Right atrium auricular region (tissue), 2 donors: ENCODE measurements around the gene IREB2. TPM values are rescaled to one million over a fixed set of nuclear protein-coding genes. Genes with fewer than 3 reads are reported as not detected.

Source experiments
- DNase-seq: peaks from one replicate; pipeline ENCODE4 v3.0.0-alpha.2; 2019; ENCODE audit warnings: low spot score
- H3K27ac ChIP-seq, 2 donors: fragments of 200-600 bp; sonication (generic); 1 replicate in 1 of 2; 2 replicates in 1 of 2; pipeline ENCODE4 v1.5.1; 2016 to 2019
- H3K27me3 ChIP-seq, 2 donors: fragments of 200-600 bp; sonication (generic); one replicate each; pipeline versions ENCODE4 v1.5.1 to v1.6.0; 2017 to 2019
- H3K36me3 ChIP-seq: fragments of 200-600 bp; sonication (generic); one replicate; pipeline ENCODE4 v1.5.1; 2016
- H3K4me1 ChIP-seq, 2 donors: fragments of 200-600 bp; sonication (generic); one replicate each; pipeline versions ENCODE4 v1.5.1 to v1.6.0; 2017 to 2019
- H3K4me3 ChIP-seq, 2 donors: fragments of 200-600 bp; sonication (generic); 1 replicate in 1 of 2; 2 replicates in 1 of 2; pipeline ENCODE4 v1.5.1; 2017 to 2019; ENCODE audit warnings: mild to moderate bottlenecking in 1 of 2, moderate library complexity in 1 of 2
- H3K9me3 ChIP-seq, 2 donors: fragments of 200-600 bp; sonication (generic); one replicate each; pipeline ENCODE4 v1.5.1; 2019
- total RNA-seq, 2 donors: library from RNA; depleted of rRNA; stranded (reverse); fragments of >200 nt; gene quantifications; one replicate each; pipeline ENCODE4 v1.1.0, GENCODE V29; 2016
- TF ChIP-seq, protein P1 (sequence below), 2 donors: fragments of 200-600 bp; sonication (generic); IDR thresholded peaks; one replicate each; pipeline ENCODE4 v1.5.1; 2019; ENCODE audit warnings: antibody characterized with exemption in 2 of 2

Gene IREB2
- total RNA-seq, 2 donors from 2014 or later: 14.5 to 16.3 TPM

DNA sequence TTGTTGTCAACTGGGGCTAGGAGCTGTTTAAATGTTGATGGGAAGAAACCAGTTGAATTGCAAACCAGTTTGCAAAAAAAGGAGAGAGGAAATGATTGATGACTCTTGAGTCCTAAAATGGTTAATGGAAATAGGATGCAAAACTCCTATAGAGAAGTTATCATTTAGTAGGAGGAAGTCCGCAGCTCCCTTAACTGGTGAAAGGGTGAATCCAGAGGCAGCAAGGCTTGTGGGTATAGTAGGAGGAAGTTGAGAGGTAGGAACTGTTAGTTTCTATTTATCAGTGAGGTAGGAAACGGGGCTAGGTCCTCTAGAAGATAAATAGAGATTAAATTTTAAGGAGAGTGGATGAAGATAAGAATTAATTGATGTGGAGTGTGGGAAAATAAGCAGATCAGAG lies 15.4 kb downstream of the IREB2 start:
- TF ChIP-seq, protein P1, sequence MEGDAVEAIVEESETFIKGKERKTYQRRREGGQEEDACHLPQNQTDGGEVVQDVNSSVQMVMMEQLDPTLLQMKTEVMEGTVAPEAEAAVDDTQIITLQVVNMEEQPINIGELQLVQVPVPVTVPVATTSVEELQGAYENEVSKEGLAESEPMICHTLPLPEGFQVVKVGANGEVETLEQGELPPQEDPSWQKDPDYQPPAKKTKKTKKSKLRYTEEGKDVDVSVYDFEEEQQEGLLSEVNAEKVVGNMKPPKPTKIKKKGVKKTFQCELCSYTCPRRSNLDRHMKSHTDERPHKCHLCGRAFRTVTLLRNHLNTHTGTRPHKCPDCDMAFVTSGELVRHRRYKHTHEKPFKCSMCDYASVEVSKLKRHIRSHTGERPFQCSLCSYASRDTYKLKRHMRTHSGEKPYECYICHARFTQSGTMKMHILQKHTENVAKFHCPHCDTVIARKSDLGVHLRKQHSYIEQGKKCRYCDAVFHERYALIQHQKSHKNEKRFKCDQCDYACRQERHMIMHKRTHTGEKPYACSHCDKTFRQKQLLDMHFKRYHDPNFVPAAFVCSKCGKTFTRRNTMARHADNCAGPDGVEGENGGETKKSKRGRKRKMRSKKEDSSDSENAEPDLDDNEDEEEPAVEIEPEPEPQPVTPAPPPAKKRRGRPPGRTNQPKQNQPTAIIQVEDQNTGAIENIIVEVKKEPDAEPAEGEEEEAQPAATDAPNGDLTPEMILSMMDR (IDR thresholded peaks at IDR 0.05): no peak
- H3K27me3 ChIP-seq: no peaks in the 10 kb centered on the region
- no peak for DNase-seq
- no peaks in the 10 kb centered on the region for H3K9me3 ChIP-seq
- no peaks in the 10 kb centered on the region for H3K36me3 ChIP-seq
- no peak overlapping the region for H3K27ac ChIP-seq
- no peak overlapping the region for H3K4me3 ChIP-seq
- H3K4me1 ChIP-seq: peaks cover 0 to 63% of the 10 kb centered on the region in 2 donors

DNA sequence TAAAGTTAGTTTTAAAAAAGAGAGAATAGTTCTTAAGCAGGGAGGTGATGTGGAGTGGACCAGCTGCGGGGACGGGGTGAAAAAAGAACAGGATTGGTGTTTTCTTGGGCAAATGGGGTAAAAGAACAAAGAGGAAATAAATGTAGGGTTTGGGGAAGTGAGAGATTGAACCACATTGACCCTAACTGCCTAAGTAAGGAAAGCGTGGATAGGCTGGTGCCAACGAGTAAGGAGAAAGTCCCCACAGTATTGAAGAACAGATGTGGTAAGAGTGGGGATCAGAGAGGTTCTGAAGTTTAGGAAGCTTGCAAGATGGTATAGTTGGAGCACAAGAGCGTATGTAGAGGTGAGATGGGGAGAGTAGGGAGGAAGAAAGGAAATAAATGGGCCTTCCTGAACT lies 17.0 kb downstream of the IREB2 start:
- no peak for DNase-seq
- Histone ChIP-seq H3K4me3 (no peak overlapping the region), H3K36me3 (no peaks in the 10 kb centered on the region), H3K4me1 (peaks cover 0 to 52% of the 10 kb centered on the region in 2 donors), H3K27ac (peak overlapping the region in 1 of 2 donors; percentile 70), H3K27me3 (no peaks in the 10 kb centered on the region), H3K9me3 (no peaks in the 10 kb centered on the region)
- TF ChIP-seq, protein P1 (IDR thresholded peaks at IDR 0.05): no peak

DNA sequence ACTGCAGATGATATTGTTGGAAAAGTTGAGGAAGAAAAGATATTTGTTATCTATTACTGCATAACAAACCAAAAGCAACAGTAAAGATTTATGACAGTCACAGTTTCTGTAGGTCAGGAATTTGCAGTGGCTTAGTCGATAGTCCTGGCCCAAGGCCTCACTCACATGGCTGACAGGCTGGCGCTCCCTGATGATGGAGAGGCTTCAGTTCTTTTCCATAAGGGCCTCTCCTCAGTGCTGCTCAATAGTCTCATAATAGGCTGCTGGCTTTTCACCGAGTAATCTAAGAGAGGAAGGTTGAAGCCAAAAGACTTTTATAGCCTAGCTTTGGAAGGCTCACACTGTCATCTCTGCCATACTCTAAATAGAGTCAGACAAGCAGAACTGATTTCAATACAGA lies 17.7 kb downstream of the IREB2 start:
- TF ChIP-seq, protein P1 (IDR thresholded peaks at IDR 0.05): no peak
- peaks cover 0 to 47% of the 10 kb centered on the region in 2 donors for H3K4me1 ChIP-seq
- peak overlapping the region; percentile 44 to 70 for H3K27ac ChIP-seq
- no peak for DNase-seq
- H3K36me3 ChIP-seq: no peaks in the 10 kb centered on the region
- no peaks in the 10 kb centered on the region for H3K27me3 ChIP-seq
- H3K9me3 ChIP-seq: no peaks in the 10 kb centered on the region
- H3K4me3 ChIP-seq: no peak overlapping the region

DNA sequence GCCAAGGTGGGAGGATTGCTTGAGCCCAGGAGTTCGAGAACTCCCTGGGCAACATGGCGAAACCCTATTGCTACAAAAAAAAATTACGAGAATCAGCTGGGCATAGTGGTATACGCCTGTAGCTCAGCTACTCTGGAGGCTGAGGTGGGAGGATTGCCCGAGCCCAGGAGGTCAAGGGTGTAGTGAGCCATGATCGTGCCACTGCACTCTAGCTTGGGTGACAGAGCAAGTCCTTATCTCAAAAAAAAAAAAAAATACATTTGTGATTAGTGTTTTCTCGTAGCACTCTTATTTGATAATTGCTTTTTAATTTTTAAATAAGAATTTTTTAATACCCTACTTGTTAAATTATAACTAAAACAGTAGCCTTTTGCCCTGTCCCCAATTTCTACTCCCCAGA lies 18.4 kb downstream of the IREB2 start:
- Histone ChIP-seq H3K27ac (peak overlapping the region; percentile 44 to 70), H3K4me1 (peaks cover 0 to 51% of the 10 kb centered on the region in 2 donors)
- TF ChIP-seq, protein P1 (IDR thresholded peaks at IDR 0.05): no peak

DNA sequence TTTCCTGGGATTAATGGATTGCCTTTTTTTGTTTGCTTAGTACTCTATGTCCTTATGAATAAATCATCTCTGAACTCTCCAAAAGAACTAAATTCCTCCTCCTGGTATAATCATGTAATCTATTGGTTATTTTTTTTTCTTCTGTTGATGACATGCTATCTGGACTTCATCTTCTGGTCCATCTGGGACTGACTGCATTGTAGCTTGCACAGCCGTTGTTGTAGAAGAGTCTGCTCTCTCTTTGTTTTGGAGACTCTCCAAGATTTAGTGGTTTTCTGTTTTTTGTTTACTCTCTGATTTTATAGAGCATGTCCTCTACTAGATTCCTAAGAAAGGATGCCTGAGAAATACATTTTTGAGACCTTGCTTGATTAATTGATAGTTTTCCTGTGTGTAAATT lies 19.1 kb downstream of the IREB2 start:
- peak overlapping the region in 1 of 2 donors; percentile 26 for H3K27ac ChIP-seq

More for the DNA sequence above, 18.4 kb downstream of the IREB2 start:
- Histone ChIP-seq H3K4me3 (no peak overlapping the region), H3K9me3 (no peaks in the 10 kb centered on the region), H3K27me3 (no peaks in the 10 kb centered on the region), H3K36me3 (peaks cover 5% of the 10 kb centered on the region)
- no peak for DNase-seq

More for the DNA sequence above, 19.1 kb downstream of the IREB2 start:
- Histone ChIP-seq H3K36me3 (peaks cover 5% of the 10 kb centered on the region), H3K27me3 (no peaks in the 10 kb centered on the region), H3K4me1 (peaks cover 0 to 58% of the 10 kb centered on the region in 2 donors), H3K9me3 (no peaks in the 10 kb centered on the region), H3K4me3 (no peak overlapping the region)
- DNase-seq: no peak
- TF ChIP-seq, protein P1 (IDR thresholded peaks at IDR 0.05): no peak
